DND-41 (cell line): ENCODE results near the gene ZFPL1.

Experiments
- ATAC-seq: fragments of 200-7000 bp; cut with Tn5 transposase; 3 replicates; pipeline ENCODE4 v1.9.1; 2021; ENCODE audit warnings: low read depth; ENCODE audit not compliant: insufficient read depth
- DNase-seq: peaks from one replicate; pipeline ENCODE4 v3.0.0-alpha.2; 2020
- H2AFZ ChIP-seq: 2 replicates; pipeline ENCODE4 v1.6.0; 2012; ENCODE audit warnings: low read depth, low read length
- H3K27ac ChIP-seq: 2 replicates; pipeline ENCODE4 v1.5.1; 2012; ENCODE audit warnings: low read length, inconsistent platforms
- H3K27me3 ChIP-seq: fragments of 200-600 bp; sonication (generic); 2 replicates; pipeline ENCODE4 v1.6.0; 2012; ENCODE audit warnings: low read length, mild to moderate bottlenecking, inconsistent platforms; ENCODE audit not compliant: insufficient read depth, poor library complexity
- H3K36me3 ChIP-seq: 2 replicates; pipeline ENCODE4 v1.5.1; 2012; ENCODE audit warnings: low read length, inconsistent platforms; ENCODE audit not compliant: insufficient read depth
- H3K4me1 ChIP-seq: 2 replicates; pipeline ENCODE4 v1.5.1; 2012; ENCODE audit warnings: mild to moderate bottlenecking, low read length; ENCODE audit not compliant: insufficient read depth
- H3K4me2 ChIP-seq: 2 replicates; pipeline ENCODE4 v1.6.0; 2012; ENCODE audit warnings: mild to moderate bottlenecking, moderate library complexity, low read length, inconsistent platforms; ENCODE audit not compliant: insufficient read depth
- H3K4me3 ChIP-seq, 2 experiments: fragments of 200-600 bp in 1 of 2; shearing (Covaris generic) in 1 of 2; 2 replicates each; pipeline ENCODE4 v1.5.1; 2012 to 2016; ENCODE audit warnings: inconsistent platforms in 2 of 2, low read length in 2 of 2, mild to moderate bottlenecking in 2 of 2, low read depth in 1 of 2, moderate library complexity in 1 of 2
- H3K79me2 ChIP-seq: 2 replicates; pipeline ENCODE4 v1.6.0; 2012; ENCODE audit warnings: low read length, inconsistent platforms; ENCODE audit not compliant: insufficient read depth
- H3K9ac ChIP-seq: 2 replicates; pipeline ENCODE4 v1.6.0; 2012; ENCODE audit warnings: low read depth, mild to moderate bottlenecking, inconsistent platforms, low read length, moderate library complexity
- H3K9me3 ChIP-seq: 2 replicates; pipeline ENCODE4 v1.5.1; 2012; ENCODE audit warnings: low read length, moderate library complexity, mild to moderate bottlenecking, inconsistent platforms; ENCODE audit not compliant: insufficient read depth, severe bottlenecking
- H4K20me1 ChIP-seq: 2 replicates; pipeline ENCODE4 v1.6.0; 2012; ENCODE audit warnings: low read length; ENCODE audit not compliant: insufficient read depth
- CTCF ChIP-seq: IDR thresholded peaks from 2 replicates; pipeline ENCODE4 v1.5.1; 2012; ENCODE audit warnings: borderline replicate concordance, low read length, moderate library complexity, mild to moderate bottlenecking; ENCODE audit not compliant: poor library complexity, severe bottlenecking; ENCODE audit errors: extremely low read depth
- EZH2 ChIP-seq: IDR thresholded peaks from 3 replicates; pipeline ENCODE4 v1.6.1; 2012; ENCODE audit warnings: borderline replicate concordance, low read depth, mild to moderate bottlenecking, moderate library complexity, low read length, inconsistent platforms; ENCODE audit not compliant: severe bottlenecking

The ZFPL1 gene

GRCh38 chr11:65108469-65109123 is 24.6 kb downstream of the ZFPL1 start:
- peaks cover 63% of the 10 kb centered on the region for H3K36me3 ChIP-seq

GRCh38 chr11:65109231-65110198 is 25.5 kb downstream of the ZFPL1 start:
- no peak overlapping the region for H3K4me3 ChIP-seq
- H4K20me1 ChIP-seq, result peaks cover 33% of the 10 kb centered on the region
- no peak overlapping the region for H3K9ac ChIP-seq
- ATAC-seq (no peak), DNase-seq (no peak)
- H3K79me2 ChIP-seq, result peaks cover 43% of the 10 kb centered on the region
- H3K9me3 ChIP-seq, result no peaks in the 10 kb centered on the region
- no peak overlapping the region for H2AFZ ChIP-seq
- H3K27me3 ChIP-seq, result no peaks in the 10 kb centered on the region
- TF ChIP-seq EZH2 (no peak), CTCF (no peak)
- H3K36me3 ChIP-seq, result peaks cover 57% of the 10 kb centered on the region
- no peak overlapping the region for H3K27ac ChIP-seq
- no peak overlapping the region for H3K4me2 ChIP-seq
- H3K4me1 ChIP-seq, result peaks cover 40% of the 10 kb centered on the region

More at GRCh38 chr11:65108469-65109123, 24.6 kb downstream of the ZFPL1 start:
- Histone ChIP-seq H3K9ac (no peak overlapping the region), H3K27me3 (no peaks in the 10 kb centered on the region), H3K4me3 (no peak overlapping the region), H3K27ac (no peak overlapping the region), H3K9me3 (no peaks in the 10 kb centered on the region), H2AFZ (no peak overlapping the region), H3K4me1 (peaks cover 34% of the 10 kb centered on the region), H4K20me1 (peaks cover 33% of the 10 kb centered on the region), H3K79me2 (peaks cover 45% of the 10 kb centered on the region), H3K4me2 (no peak overlapping the region)
- TF ChIP-seq EZH2 (no peak), CTCF (no peak)
- no peak for ATAC-seq
- no peak for DNase-seq

DNA sequence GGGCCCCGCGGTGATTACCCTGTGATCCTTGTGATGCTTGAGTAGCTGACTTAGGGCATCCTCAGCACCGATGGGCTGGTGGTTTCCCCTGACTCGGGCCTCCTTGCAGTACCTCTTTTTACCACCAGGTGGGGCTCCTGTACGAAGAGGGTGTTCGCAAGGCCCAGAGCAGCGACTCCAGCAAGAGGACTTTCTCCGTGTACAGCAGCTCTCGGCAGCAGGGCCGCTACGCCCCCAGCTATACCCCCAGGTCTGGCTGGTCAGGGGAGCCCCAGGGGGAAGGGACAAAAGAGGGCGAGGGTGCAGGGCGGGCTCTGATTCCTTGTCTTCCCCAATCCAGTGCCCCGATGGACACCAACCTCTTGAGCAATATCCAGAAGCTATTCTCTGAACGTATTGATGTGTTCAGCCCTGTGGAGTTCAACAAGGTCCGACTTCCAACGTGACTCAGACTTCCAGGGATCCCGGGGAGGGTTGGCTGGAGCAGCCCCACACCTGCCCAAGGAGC is 26.4 kb downstream of the ZFPL1 start:
- Histone ChIP-seq H3K4me3 (no peak overlapping the region), H3K9ac (peak overlapping the region; percentile 30)
- peak; percentile 57 for ATAC-seq

More for the DNA sequence above, 26.4 kb downstream of the ZFPL1 start:
- H3K27me3 ChIP-seq, result no peaks in the 10 kb centered on the region
- H3K9me3 ChIP-seq, result no peaks in the 10 kb centered on the region
- H2AFZ ChIP-seq, result no peak overlapping the region
- H3K4me2 ChIP-seq, result peak overlapping the region; percentile 99
- H3K79me2 ChIP-seq, result peaks cover 38% of the 10 kb centered on the region
- peaks cover 60% of the 10 kb centered on the region for H3K36me3 ChIP-seq
- peaks cover 49% of the 10 kb centered on the region for H3K4me1 ChIP-seq
- TF ChIP-seq EZH2 (no peak), CTCF (peak; percentile 96)
- H4K20me1 ChIP-seq, result peaks cover 33% of the 10 kb centered on the region
- peak overlapping the region; percentile 45; the same call in 1 of the 2 replicates for H3K27ac ChIP-seq
- DNase-seq, result peak; percentile 93
